GM12892 (cell line): Measurements from ENCODE around the gene CRTC1.
"Not testable (repeated sequence)": the region's sequence is repeated elsewhere in the genome, so short reads cannot be mapped to it uniquely, and the experiment has no call there.

ENCODE experiments used
- DNase-seq: peaks from one replicate; pipeline ENCODE4 v3.0.0; 2011; ENCODE audit not compliant: insufficient read length
- FAIRE-seq: peaks from 2 replicates; lab custom pipeline; 2011; peaks lifted over from hg19 to GRCh38; lab: Jason Lieb, UNC
- POLR2A ChIP-seq: IDR thresholded peaks from 2 replicates; pipeline ENCODE4 v1.6.1; 2011; ENCODE audit warnings: low read depth, low read length, control low read depth
- POLR2AphosphoS5 ChIP-seq: IDR thresholded peaks from 2 replicates; pipeline ENCODE4 v1.6.1; 2011; ENCODE audit warnings: low read depth, low read length, control low read depth
- TAF1 ChIP-seq: IDR thresholded peaks from 2 replicates; pipeline ENCODE4 v1.6.1; 2011; ENCODE audit warnings: low read depth, mild to moderate bottlenecking, control low read depth, low read length, borderline replicate concordance

Gene CRTC1

GRCh38 chr19:18715416-18715815, 31.9 kb downstream of the CRTC1 start:
- TF ChIP-seq POLR2AphosphoS5 (no peak), POLR2A (no peak)
- no peak for FAIRE-seq
- no peak for DNase-seq

- DNase-seq = no peak
- FAIRE-seq = no peak
These were observed 33.4 kb downstream of the CRTC1 start for GRCh38 chr19:18716857-18717256.

GRCh38 chr19:18717601-18718000, 34.1 kb downstream of the CRTC1 start:
- FAIRE-seq = no peak
- TF ChIP-seq POLR2AphosphoS5 (no peak), TAF1 (no peak), POLR2A (no peak)
- DNase-seq = no peak

More at GRCh38 chr19:18716857-18717256, 33.4 kb downstream of the CRTC1 start:
- no peak for TF ChIP-seq POLR2A
- no peak for TF ChIP-seq TAF1
- TF ChIP-seq POLR2AphosphoS5 = no peak

- DNase-seq (no peak), FAIRE-seq (no peak)
These were observed 34.6 kb downstream of the CRTC1 start for GRCh38 chr19:18718015-18718526.

GRCh38 chr19:18718846-18719458, 35.5 kb downstream of the CRTC1 start:
- FAIRE-seq = no peak
- TF ChIP-seq POLR2AphosphoS5 = no peak
- no peak for DNase-seq

More at GRCh38 chr19:18718015-18718526, 34.6 kb downstream of the CRTC1 start:
- TF ChIP-seq POLR2A (no peak), TAF1 (no peak), POLR2AphosphoS5 (no peak)

GRCh38 chr19:18719541-18719940, 36.1 kb downstream of the CRTC1 start:
- no peak for TF ChIP-seq TAF1
- TF ChIP-seq POLR2A = no peak
- TF ChIP-seq POLR2AphosphoS5 = no peak
- DNase-seq = no peak

GRCh38 chr19:18723871-18724377, 40.4 kb downstream of the CRTC1 start:
- TF ChIP-seq POLR2A = no peak
- FAIRE-seq (no peak), DNase-seq (no peak)

More at GRCh38 chr19:18719541-18719940, 36.1 kb downstream of the CRTC1 start:
- FAIRE-seq = no peak

- TF ChIP-seq TAF1 (no peak), POLR2AphosphoS5 (no peak), POLR2A (no peak)
- DNase-seq (no peak), FAIRE-seq (no peak)
These were observed 42.6 kb downstream of the CRTC1 start for GRCh38 chr19:18725841-18726770.

- no peak for FAIRE-seq
- no peak for TF ChIP-seq TAF1
- TF ChIP-seq POLR2AphosphoS5 = no peak
- no peak for TF ChIP-seq POLR2A
- DNase-seq = no peak
These were observed 43.4 kb downstream of the CRTC1 start for GRCh38 chr19:18726846-18727245.

- DNase-seq, FAIRE-seq: not testable (repeated sequence)
These were observed 44.1 kb downstream of the CRTC1 start for GRCh38 chr19:18727602-18728001.

GRCh38 chr19:18729933-18730530, 46.6 kb downstream of the CRTC1 start:
- FAIRE-seq (no peak), DNase-seq (no peak)
- TF ChIP-seq POLR2A = no peak
- TF ChIP-seq POLR2AphosphoS5 = no peak
- TF ChIP-seq TAF1 = no peak
